GM18505 (cell line): ENCODE measurements around the gene LRP5.

ENCODE experiments used
- ATAC-seq: cut with Tn5 transposase; IDR thresholded peaks from one replicate; pipeline ENCODE4 v1.9.1; 2021; ENCODE audit not compliant: unreplicated experiment
- POLR2A ChIP-seq: IDR thresholded peaks from 4 replicates; pipeline ENCODE4 v1.6.1; 2011; ENCODE audit warnings: borderline replicate concordance; ENCODE audit not compliant: insufficient read depth, insufficient read length; ENCODE audit errors: extremely low read depth

LRP5 gene

DNA sequence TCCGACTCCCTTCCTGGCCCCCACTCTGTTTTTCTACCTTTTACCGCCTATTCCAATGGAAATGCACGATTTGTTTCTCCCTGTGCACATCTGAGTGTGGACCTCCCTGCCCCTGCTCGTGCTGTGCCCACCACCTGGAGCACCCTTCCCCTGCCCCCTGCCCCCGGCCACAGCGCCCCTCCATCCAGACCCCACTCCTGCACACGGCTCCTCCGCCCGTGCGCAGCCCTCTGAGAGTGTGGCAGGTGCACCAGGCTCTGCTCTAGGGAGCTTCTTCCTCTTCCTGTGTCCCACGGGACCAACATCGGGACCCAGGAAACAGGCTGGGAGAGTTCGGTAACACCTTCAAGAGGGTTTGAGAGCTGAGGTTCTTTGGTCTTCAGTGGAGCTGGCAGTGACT is 62.9 kb downstream of the LRP5 start:
- TF ChIP-seq POLR2A = no peak
- ATAC-seq = no peak

DNA sequence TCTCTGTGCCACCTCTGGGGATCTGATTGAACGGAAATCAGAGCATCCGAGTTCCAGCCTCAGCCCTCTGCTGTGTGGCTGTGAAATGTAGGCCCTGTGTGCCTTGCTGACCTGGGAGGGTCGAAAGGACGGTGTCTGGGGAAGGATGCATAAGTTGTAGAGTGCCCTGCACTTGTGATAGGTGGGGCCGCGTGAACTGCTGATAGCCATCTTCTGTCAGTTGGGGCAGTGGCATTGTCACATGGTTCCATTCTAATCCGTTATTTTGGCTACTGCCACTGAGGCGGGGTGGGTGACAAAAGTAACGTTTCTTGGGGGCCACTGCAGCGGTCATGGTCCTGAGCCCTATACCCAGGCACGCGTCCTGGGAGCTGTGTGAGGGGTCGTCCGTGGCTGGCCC is 63.4 kb downstream of the LRP5 start:
- no peak for TF ChIP-seq POLR2A
- ATAC-seq = no peak

DNA sequence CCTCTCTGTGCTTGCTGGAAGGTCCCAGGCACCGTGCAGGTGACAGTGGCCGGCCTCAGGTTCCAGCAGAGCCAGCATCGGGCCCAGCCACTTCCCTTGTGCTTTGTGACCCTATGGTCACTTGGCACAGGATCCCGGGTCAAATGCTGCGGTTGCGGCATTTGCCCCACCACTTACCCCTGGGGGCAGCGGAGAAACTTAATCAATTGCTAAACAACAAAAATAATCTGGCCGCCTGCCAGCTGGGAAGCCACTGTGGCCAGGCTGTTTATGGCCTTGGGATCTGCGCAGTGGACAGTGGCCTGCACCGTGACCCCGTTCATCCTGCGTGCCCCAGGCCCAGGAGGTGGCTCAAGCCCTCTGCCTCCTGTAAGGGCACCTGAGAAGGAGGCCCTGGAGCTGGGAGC is 65.0 kb downstream of the LRP5 start:
- no peak for ATAC-seq
- TF ChIP-seq POLR2A = no peak

DNA sequence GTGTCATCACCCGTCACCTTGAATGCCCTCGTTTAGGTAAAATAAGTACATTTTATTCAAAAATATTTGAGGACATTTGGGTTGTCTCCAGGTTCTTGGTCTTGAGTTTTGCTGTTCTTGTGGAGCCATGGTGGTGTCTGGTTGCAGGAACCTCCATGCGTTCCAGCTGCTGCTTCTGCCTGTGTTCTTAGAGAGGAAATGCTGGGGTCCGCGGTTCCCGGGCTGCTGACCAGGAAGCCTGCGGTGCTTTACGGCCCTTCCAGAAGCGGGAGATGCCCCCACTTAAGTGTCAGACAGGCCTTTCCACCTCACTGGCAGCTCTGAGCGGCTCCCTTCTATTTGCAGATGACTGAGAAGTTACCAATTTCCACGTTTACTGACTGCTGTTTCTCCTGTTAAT is 66.8 kb downstream of the LRP5 start:
- no peak for TF ChIP-seq POLR2A
- no peak for ATAC-seq

DNA sequence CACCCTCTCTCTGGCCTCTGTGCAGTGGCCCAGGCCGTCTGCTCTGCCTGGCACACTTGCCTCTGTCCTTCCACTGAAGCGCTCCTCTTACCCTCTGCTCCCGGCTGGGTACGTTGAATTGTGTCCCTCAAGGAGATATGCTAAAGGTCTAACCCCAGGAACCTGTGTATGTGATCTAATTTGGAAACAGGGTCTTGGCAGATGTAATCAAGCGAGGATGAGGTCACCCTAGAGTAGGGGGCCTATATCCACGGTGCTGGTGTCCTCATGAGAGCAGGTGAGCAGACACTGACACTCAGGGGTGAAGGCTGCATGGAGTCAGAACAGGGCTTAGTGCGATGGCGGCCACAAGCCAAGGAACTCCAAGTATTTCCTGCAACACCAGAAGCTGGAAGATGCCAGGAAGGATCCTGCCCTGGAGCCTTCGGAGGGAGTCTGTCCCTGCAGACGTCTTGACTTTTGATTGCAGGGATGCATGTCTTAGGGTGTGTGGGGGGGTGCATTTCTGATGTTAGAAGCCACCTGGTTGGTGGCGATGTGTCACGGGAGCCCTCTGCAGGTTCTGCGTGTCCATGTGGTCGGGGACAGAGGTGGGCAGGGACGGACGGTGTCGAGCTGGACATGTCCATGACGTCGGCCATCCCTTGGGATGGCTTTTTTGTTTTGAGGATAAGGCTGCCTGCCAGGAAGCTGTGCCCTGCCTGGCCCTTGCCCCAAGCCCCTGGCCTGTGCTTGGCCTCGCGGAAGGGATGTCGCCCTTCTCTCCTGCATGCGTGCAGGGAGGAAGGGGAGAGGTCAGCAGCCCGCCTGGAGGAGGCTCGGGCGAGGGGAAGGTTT is 68.6 kb downstream of the LRP5 start:
- ATAC-seq = no peak
- no peak for TF ChIP-seq POLR2A

DNA sequence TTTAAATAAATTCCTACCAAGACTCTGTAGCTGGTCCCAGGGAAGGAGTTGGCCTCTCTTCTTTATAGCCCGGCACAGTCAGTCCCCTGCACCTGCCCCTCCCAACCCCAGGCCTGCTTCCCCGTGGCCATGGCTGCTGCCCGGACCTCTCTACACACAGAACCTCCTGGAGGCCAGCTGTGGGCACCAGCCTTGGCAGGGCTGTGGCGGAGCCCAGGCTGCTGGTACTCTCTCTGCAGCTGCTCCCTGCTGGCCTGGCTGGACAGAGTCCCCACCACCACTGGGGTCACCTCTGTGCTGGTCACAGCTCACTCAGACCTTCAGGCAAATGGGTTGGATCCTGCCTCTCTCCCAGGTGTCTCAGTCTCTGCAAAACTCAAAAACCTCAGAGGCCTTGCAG is 69.3 kb downstream of the LRP5 start:
- no peak for ATAC-seq
- no peak for TF ChIP-seq POLR2A

DNA sequence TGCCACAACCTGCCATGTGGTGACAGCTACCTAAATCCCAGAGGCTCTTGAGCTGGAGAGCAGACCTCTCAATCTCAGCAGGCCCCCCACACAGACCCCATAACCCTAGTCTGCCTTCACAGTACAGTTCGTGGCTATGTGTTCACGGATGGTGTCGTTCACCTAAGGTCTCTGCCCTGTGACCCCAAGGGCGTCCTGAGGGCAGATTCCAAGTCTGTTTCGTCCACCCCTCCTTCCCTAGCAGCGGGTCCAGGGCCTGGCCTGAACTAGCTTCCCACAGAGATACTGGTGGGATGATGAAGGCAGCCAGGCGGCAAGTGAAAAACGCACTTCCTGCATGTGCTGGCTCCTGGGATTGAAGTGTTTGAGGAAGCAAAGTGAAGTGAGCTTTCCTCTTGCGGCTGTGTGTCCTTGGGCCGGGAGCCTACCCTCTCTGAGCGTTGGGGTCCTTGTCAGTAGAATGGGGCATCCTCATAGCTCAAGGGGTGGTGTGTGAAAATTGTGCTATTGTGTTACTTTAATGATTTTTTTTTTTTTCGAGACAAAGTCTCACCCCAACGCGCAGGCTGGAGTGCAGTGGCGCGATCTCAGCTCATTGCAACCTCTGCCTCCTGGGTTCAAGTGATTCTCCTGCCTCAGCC is 70.1 kb downstream of the LRP5 start:
- ATAC-seq = no peak
- TF ChIP-seq POLR2A = no peak

DNA sequence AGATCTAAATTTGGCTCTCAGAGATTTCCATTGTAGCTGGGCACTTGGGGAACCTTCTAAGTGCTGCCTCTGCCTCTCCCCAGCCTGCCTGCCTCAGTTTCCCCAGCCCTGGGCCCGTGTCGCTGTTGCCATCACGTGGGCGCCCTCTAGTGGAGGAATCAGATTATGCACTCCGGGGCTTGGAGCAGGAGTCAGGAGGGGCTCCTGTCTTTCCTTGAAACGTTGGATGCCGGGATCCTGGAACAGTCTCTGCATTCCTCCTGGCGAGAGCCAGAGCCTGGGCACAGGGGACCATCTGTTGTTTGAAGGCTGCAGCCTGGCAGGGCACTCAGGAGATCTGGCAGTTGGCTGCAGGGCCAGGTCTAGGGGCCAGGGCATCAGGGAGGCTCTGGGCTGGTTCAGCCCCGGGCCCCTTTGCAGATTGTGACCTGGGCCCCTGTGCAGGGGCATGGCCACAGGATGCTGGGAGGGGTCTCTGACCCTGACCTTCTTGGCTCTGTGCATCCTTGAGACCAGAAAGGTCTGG is 71.6 kb downstream of the LRP5 start:
- no peak for ATAC-seq
- no peak for TF ChIP-seq POLR2A

DNA sequence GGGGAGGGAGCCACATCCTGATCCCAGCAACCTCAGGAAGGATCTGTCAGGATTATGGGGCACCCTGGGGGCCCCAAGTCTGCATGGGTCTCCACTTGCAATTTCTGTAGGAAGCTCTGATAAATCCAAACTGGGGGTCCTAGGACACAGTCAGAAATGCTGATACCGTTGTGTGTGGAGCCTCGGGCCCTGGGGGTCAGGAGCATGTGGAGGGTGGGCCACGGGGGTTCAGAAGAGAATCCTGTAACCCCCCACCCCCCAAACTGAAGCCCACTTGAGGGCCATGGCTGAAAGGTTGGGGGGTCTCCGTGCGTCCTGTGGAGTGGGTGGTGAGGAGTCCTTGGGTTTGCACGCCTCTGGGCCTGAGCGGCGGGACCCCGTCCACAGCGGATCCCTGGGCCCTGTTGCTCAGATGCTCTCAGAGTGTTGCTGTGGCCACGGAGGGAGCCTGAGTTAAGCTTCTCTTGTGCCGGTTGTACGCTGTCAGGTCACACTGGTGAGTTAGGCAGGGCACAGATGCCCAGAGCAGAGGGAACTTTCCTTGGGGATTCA is 72.2 kb downstream of the LRP5 start:
- no peak for ATAC-seq
- no peak for TF ChIP-seq POLR2A

DNA sequence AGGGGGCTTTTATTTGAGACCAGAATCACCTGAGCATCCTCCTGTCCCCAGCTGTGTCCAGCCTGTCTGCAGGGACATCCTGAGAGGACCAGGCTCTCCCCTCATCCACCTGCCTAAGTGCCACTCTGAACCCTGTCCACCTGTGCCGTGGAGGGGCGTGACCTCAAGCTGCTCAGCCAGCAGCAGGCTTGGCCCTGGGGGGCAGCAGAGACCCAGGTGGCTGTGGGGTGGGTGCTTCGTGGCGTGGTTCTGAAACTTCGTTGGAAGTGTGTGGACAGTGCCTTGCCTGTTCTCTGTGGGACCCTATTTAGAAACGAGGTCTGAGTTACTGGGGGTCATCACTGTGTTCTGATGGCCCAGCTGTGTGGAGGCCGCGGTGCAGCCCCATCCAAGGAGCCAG is 72.7 kb downstream of the LRP5 start:
- ATAC-seq = no peak
- no peak for TF ChIP-seq POLR2A

DNA sequence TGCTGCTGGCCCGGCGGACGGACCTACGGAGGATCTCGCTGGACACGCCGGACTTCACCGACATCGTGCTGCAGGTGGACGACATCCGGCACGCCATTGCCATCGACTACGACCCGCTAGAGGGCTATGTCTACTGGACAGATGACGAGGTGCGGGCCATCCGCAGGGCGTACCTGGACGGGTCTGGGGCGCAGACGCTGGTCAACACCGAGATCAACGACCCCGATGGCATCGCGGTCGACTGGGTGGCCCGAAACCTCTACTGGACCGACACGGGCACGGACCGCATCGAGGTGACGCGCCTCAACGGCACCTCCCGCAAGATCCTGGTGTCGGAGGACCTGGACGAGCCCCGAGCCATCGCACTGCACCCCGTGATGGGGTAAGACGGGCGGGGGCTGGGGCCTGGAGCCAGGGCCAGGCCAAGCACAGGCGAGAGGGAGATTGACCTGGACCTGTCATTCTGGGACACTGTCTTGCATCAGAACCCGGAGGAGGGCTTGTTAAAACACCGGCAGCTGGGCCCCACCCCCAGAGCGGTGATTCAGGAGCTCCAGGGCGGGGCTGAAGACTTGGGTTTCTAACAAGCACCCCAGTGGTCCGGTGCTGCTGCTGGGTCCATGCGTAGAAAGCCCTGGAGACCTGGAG is 74.1 kb downstream of the LRP5 start:
- no peak for TF ChIP-seq POLR2A
- ATAC-seq = no peak

DNA sequence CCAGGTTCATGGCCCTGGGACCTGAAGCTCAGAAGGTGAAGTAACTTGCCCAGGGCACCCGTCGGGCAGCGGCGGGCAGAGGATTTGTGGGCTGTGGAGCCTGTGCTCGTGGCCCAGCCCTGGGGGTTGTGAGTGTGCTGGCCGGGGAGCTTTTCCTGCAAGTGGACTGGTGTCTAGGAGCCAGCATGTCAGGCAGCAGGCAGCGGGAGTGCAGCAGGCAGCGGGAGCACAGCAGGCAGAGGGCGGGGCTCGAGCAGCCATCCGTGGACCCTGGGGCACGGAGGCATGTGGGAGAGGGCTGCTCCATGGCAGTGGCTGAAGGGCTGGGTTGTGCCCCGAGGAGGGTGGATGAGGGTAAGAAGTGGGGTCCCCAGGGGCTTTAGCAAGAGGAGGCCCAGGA is 75.4 kb downstream of the LRP5 start:
- ATAC-seq = no peak
- no peak for TF ChIP-seq POLR2A

DNA sequence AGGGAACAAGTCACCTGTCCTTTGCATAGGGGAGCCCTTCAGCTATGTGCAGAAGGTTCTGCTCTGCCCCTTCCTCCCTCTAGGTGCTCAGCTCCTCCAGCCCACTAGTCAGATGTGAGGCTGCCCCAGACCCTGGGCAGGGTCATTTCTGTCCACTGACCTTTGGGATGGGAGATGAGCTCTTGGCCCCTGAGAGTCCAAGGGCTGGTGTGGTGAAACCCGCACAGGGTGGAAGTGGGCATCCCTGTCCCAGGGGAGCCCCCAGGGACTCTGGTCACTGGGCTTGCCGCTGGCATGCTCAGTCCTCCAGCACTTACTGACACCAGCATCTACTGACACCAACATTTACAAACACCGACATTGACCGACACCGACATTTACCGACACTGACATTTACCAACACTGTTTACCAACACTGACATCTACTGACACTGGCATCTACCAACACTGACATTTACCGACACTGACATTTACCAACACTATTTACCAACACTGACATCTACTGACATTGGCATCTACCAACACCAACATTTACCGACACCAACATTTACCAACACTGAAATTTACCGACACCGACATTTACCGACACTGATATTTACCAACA is 76.3 kb downstream of the LRP5 start:
- no peak for ATAC-seq

More for the DNA sequence above, 76.3 kb downstream of the LRP5 start:
- no peak for TF ChIP-seq POLR2A
